ENCODE results near the gene DAAM1.

Gene DAAM1

DNA sequence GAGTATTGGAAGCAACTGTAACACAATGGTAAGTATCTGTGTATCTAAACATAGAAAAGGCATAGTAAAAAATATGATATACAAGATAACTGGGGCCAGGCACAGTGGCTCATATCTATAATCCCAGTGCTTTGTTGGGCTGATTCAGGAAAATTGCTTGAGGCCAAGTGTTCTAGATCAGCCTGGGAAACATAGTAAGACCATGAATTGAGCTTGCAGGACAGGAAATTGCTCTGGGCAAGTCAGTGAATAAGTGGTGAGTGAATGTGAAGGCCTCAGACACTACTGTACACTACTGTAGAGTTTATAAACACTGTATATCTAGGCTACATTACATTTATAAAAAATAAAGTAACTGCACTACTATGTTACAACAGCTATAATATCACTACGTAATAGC, 201.5 kb downstream of the DAAM1 start:
- DNase-seq, result no peak

DNA sequence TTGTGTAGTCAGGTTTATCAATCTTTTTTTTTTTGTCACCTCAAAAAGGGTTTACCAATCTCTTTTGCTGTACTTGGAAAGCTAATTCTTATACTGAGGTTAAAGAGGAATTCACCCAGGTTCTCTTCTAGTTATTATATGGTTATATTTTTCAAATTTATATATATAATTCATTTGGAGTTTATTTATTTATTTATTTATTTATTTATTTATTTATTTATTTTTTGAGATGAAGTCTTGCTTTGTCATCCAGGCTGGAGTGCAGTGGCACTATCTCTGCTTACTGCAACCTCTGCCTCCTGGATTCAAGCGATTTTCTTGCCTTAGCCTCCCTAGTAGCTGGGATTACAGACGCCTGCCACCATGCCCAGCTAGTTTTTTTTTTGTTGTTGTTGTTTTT, 202.9 kb downstream of the DAAM1 start:
- DNase-seq, result no peak

DNA sequence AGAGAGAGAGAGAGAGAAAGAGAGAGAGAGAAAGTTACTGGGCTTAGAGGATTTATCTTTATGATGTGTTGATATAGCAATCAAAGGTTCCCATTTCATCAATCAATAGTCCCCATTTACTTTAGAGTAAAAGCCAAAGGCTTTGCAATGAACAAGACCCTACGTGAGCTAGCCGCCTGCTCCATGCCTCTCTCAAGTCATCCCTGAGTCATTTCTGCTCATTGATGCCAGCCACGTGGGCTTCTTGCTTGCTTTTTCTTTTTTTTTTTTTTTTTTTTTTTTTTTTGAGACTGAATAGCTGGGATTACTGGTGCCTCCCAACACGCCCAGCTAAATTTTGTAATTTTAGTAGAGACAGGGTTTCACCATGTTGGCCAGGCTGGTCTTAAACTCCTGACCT, 205.8 kb downstream of the DAAM1 start:
- no peak for DNase-seq

DNA sequence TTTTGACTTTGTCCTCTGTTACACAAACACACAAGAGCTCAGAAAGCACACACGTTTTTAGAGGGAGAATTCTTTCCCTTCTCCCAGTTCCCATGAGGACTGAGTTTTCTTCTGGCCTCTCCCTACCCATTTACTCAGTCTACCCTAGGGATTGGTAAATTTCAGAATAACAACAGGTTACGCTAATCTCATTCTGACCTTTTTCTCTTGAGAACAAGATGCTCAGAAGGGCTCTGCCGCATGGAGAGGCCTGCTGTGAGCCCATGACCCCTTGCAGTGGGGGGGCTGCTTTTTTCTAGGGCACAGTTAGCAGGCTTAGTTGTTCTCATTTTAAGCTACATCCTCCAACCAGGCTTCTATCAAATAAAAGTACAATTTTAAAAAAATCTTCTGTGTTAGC, 207.2 kb downstream of the DAAM1 start:
- no peak for DNase-seq

DNA sequence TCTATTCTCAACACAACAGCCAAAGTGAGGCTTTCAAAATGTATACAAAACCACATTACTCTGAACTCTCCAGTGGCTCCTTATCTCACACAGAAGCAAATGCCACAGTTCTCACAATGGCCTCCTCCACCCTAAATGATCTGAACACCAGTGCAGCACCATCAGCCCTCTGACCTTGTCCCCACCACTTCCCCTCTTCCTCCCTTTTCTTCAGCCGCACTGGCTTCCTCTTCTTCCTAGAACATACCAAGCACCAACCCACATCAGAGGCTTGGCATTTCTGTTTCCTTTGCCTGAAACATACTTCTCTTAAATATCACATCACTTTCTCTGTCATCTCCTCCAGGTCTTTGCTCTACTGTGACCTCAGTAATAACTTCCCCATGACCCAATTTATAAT, 210.4 kb downstream of the DAAM1 start:
- DNase-seq, result no peak

DNA sequence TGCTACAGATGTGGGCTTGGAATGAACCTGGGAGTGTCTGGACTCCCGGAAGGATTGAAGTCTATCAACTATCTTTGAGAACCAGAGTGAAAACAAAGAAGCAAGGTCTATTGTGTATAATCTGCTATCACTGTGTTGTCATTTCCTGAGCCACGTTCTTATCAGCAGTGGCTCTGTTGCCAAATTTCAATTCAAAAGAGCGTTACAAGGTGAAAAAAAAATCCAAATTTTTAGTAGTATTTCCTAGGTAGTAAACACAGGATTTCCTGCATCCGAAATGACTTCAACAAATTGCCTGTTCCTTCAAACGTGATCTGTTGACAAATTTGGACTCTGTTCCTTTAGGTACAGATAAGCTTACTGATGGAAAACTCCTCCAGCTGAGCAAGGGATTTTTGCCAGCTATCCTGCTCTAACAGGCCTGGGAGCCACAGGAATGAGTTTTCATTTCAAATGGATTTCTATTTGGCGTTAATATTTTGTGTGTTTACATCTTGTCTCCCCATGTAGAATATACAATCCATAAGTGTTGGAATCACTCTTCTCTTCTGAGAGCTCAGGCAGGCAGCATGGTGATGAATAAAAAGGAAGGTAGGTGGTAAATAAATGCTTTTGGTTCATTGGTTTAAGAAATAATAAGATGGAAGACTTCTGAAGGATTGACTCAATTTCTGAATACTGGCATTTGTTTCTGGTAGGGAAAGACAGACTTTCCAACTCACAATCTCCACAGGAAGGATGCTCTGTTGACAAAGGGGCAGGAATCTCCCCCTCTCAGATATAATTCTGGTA, 218.2 kb downstream of the DAAM1 start:
- DNase-seq, result no peak

DNA sequence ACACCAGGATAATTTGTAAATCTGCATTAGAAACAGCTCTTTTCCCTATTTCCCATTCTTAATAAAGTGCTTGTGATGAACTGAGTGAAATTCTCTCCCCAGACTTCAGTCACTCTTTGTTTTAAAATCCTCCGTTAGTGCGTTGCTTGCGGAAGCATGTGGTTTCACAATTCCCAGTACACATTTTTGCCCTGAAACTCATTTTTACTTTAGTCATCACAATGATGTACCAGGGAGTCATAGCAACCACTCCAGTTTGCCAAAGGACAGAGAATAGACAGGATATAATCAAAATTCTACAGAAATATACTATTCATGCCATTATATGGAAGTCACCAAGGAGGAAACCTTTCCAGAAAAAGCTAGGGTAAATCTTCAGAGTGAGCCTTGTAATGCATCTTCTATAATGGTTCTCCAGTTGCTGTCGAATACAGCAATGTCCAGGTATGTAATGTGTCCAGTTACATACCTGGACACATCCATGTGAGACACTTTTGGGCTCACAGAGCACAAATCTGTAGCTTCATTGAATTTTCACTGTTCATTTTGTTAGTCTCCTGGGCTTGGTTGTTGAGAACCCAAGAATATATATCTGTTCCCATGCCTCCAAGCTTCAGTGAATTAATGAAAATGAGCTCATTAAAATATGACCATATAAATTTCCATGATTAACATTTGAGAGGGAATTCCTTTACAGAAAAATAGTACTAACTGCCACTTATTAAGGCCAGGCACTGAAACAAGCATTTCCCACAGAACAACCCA, 219.0 kb downstream of the DAAM1 start:
- no peak for DNase-seq

DNA sequence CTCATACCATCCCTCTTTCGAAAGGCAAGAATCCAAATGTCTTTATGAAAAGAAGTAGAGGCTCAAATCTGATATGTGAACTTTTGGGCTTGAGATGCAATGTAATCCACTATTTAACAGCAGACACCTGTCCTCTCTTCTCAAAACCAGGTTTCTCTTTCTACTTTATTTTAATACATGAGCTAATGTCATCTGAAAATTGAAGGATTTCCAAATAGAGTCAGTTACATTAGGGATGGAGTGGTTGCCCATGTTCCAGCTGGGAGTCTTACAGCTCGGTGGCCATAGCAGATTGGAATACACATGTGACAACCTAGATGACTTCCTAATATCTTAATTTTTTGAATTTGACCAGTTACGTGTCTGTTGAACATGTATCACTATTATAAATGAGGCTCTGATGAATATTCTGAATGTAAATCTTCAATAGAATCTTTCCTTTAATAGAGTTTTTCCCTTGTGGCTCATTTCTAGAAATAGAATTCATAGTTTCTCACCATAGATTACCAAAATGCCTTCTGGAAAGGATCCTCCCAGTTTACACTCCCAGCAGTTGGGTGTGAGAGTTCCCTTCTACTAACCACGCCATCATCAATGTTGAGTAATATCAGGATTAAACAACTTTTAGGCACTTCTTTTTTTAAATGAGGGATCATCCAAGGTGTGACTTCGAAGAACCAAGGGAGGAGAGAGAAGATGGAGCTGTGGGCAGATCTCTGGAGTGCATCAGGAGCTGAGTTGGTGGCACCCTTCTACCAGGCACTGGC, 227.6 kb downstream of the DAAM1 start:
- no peak for DNase-seq

DNA sequence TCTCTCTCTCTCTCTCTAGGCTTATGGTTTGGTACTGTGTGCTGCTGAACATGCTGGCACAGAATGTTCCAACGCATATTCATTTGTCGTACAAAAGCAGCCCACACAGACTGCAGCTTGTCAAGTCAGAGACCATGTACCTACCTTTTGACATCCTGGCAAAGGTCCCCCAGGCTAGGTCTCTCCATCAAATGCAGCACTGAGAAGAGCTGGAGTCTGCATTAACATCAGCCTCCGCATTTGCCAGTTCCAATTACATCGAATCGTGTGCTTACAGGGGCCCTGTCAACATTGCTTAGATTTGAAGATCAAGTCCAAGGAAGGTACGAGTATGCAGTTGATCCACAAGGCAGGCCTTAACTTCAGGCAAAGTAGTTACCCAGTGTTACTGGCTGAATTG, 228.8 kb downstream of the DAAM1 start:
- no peak for DNase-seq

DNA sequence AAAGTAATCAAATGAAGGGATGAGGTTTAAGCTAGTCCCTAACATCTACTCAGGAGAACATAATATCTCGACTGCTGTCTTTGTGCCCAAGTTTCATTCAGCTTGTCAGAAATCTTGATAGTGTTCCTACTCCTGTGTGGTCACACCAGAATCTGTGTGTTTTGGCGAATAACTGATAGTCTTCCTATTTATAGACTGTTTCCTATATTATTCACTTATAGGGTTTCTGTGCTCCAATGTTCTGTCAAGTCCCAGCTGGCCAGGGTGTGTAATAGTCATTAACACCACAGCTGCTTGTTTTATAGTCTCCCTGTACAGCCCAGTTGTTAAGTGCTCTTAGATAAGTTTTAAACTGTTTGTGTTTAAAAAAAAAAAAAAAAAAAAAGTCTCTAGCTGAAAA, 230.8 kb downstream of the DAAM1 start:
- DNase-seq, result no peak

Data from NCI-H510A (cell line).